ENCODE measurements around the gene USP32.
"Not testable (repeated sequence)": the region's sequence is repeated elsewhere in the genome, so short reads cannot be mapped to it uniquely, and the experiment has no call there.

The USP32 gene

DNA sequence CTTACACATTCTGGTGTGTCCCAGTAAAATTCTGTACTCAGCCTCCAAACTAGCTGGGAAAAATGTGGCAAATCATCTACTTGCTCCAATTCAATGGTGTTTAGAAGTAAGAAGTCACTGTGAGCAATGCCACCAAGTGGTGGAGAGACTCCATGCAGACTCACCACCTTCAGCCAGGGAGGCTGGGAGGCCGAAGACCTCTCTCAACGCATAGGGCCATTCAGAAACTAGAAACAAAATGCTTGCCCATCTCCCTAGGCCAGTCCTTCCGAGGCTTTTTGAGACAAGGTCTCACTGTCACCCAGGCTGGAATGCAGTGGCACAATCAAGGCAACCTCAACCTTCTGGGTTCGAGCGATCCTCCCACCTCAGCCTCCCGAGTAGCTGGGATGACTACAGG is 217.2 kb downstream of the USP32 start:
- not testable (repeated sequence) for DNase-seq (ENCODE audit: low read depth in 3 of 3)

GRCh38 chr17:60174035-60174434 is 217.9 kb downstream of the USP32 start:
- DNase-seq (ENCODE audit: low read depth in 3 of 3), result no peak

DNA sequence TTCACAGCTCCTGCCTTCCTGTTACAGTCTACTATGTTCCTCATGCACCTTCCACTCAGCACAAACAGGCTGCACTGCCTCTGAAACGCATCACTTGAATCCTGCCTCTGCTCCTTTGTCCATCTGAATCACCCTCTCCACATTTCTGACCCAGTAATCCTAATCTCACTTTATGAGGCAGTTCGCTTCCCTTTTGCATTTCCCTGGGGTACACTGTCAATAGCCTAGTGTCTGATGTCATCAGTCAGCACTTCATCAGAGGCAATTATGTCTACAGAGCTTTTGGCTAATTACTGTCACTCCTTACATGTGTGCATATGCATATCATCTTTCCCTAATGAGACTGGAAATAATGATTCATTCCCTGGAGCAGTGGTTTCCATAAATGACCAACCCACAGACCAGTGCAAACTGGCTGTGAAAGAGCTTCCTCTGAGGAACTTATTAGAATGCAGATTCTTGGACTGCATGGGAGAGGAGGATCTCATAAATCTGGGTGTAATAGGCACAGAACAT is 218.6 kb downstream of the USP32 start:
- no peak for DNase-seq (ENCODE audit: low read depth in 3 of 3)

DNA sequence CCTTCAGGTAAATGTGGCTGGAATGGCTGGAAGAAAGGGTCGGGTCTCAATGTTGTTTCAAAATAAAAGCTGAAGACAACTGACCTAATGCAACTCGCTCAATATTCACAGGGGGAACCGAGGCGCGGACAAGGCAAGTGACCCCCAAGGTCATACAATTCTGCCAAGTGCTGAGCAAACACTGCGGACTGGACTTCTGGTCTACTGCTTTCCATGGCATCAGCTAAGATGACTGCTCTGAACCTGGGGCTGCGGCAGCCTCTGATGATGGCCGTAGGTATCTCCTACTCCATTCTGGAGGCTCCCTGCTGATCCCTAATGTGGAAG is 220.2 kb downstream of the USP32 start:
- DNase-seq (ENCODE audit: low read depth in 3 of 3), result no peak

- DNase-seq (ENCODE audit: low read depth in 3 of 3), result no peak
Measured at GRCh38 chr17:60170835-60171752, 220.8 kb downstream of the USP32 start.

- no peak for DNase-seq (ENCODE audit: low read depth in 3 of 3)
Measured at GRCh38 chr17:60169921-60170817, 221.8 kb downstream of the USP32 start.

DNA sequence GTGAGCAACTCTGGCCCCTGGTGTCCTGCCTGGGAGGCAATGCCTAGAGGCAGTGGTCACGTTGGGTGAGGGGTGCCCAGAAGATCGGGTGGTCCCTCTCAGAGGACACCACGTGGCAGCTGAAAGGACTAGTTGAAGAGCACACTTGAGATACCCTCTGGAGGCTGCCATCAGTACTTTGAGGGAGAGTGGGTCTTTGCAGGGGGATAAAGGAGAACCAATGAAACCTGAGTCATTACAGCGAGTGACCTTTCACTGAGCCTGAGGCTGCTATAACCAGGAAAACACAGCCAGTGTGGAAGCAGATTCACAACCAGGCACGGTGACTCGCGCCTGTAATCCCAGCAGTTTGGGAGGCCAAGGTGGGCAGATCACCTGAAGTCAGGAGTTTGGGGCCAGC is 223.3 kb downstream of the USP32 start:
- no peak for DNase-seq (ENCODE audit: low read depth in 3 of 3)

DNA sequence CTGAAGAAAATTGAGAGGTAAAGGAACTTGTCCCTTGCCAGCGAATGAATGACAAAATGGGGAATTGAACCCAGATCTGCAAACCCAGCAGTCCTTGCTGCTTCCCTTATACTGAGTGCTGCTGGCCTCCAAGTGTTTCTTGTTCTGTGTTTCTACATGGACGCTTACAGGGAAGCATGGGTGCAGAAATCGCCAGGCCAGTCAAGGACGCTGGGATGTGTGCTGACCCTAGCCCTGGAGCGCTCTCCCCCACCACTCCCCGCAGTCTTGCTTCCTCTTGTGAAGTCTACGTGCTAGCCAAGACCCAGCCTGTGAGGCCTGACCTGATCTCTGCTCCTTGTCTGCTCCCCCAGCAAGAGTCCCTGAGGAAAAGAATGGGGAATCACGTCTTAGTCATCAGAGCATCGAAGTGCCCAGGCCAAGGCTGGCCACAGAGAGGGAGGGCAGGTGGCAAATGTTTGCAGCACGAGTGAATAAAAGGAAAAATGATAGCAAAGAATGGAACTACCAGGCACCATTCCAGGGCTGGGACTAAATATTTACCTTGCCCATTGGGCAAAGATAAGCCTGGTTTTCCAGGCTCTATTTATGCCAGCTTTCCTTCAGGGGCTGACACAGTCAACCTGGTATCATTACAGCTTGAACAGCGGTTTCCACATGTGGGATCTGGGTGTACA is 224.7 kb downstream of the USP32 start:
- DNase-seq (ENCODE audit: low read depth in 3 of 3), result no peak

- no peak for DNase-seq (ENCODE audit: low read depth in 3 of 3)
Measured at GRCh38 chr17:60165971-60166370, 226.0 kb downstream of the USP32 start.

- DNase-seq (ENCODE audit: low read depth in 3 of 3), result no peak
Measured at GRCh38 chr17:60165223-60165622, 226.7 kb downstream of the USP32 start.

- DNase-seq (ENCODE audit: low read depth in 3 of 3), result no peak
Measured at GRCh38 chr17:60164697-60165096, 227.2 kb downstream of the USP32 start.

GRCh38 chr17:60164164-60164563 is 227.8 kb downstream of the USP32 start:
- no peak for DNase-seq (ENCODE audit: low read depth in 3 of 3)

DNA sequence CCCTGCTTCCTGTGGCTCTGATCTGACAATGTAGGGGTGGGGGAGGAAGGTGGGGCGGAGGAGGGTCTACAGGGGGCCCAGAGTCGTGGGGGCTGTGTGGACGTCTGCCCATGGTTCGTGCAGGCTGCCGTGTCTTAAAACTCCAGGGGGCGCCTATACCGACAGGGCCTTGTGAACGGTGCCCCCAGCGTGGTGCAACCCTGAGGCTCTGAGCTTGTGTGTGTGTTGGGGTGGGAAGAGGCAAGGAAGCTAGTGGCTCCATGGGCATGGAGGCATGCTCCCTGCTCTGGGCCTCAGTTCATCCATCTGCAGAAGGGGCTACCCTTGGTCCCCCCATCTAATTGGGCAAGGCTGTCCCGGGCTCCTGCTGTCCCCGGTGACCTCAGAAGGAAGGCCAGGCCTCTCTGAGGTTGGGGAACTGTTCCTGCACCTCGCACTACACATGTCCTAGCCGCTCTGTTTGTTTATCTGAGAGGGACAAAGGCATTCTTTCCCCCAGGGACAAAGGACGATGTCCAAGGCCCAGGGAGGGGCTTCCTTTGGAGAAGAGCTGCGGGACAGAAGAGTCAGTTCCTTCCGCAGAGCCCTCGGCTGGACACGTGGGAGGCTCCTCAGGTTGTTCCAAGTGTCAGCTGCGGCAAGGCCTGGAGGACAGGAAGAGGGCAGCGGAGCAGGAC is 228.7 kb downstream of the USP32 start:
- DNase-seq (ENCODE audit: low read depth in 3 of 3), result no peak

GRCh38 chr17:60161598-60162330 is 230.2 kb downstream of the USP32 start:
- DNase-seq (ENCODE audit: low read depth in 3 of 3), result no peak

GRCh38 chr17:60160829-60161501 is 231.0 kb downstream of the USP32 start:
- no peak for DNase-seq (ENCODE audit: low read depth in 3 of 3)

GRCh38 chr17:60159479-60159866 is 232.5 kb downstream of the USP32 start:
- no peak for DNase-seq (ENCODE audit: low read depth in 3 of 3)

DNA sequence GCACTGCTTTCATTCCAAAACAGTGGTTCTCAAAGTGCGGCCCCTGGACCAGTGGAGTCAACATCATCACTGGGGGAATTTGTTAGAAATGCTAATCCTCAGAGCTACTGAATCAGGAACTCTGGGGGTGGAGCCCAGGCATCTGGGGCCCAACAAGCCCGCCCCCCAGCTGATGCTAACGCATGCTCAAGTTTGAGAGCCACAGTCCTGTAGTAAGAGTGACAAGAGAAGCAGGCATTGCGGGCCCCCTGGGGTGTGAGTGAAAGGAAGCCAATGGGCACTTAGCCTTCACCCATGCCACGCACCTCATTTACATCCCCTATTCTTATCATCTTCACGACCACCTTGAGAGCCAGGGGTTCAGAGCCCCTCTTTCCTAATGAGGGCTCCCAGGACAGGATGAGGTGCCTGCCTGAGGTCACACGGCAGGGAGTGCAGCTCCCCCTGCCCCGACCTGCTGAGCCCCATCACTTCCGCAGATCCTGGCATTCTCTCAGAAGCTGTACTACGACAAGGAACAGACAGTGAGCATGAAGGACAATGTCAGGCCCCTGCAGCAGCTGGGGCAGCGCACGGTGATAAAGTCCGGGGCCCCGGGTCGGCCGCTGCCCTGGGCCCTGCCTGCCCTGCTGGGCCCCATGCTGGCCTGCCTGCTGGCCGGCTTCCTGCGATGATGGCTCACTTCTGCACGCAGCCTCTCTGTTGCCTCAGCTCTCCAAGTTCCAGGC is 233.0 kb downstream of the USP32 start:
- DNase-seq (ENCODE audit: low read depth in 3 of 3), result no peak

GRCh38 chr17:60157487-60158040 is 234.4 kb downstream of the USP32 start:
- no peak for DNase-seq (ENCODE audit: low read depth in 3 of 3)

- no peak for DNase-seq (ENCODE audit: low read depth in 3 of 3)
Measured at GRCh38 chr17:60156746-60157145, 235.2 kb downstream of the USP32 start.
